Adrenal gland (tissue), 12 donors: ENCODE data around the gene RPS15. TPM values are rescaled to one million over a fixed set of nuclear protein-coding genes. Genes with fewer than 3 reads are reported as not detected.

Experiments
- DNase-seq, 7 donors: peaks; one replicate each; pipeline ENCODE4 v3.0.0-alpha.2; 2019 to 2020
- H3K27ac ChIP-seq, 5 donors: fragments of 200-600 bp; sonication (generic) in 4 of 5; 1 replicate in 3 of 5; 2 replicates in 2 of 5; pipeline versions ENCODE4 v1.5.1 to v1.8.0; 2016 to 2020; ENCODE audit warnings: mild to moderate bottlenecking in 1 of 5
- H3K27me3 ChIP-seq: fragments of 200-600 bp; 2 replicates; pipeline ENCODE4 v1.8.0; 2021
- H3K36me3 ChIP-seq, 2 donors: fragments of 200-600 bp; replicated peaks in 1 of 2; 1 replicate in 1 of 2; 2 replicates in 1 of 2; pipeline versions ENCODE4 v1.5.1 to v1.8.0; 2018 to 2022
- H3K4me1 ChIP-seq, 2 donors: fragments of 200-600 bp; replicated peaks in 1 of 2; 1 replicate in 1 of 2; 2 replicates in 1 of 2; pipeline versions ENCODE4 v1.5.1 to v1.8.0; 2018 to 2021
- H3K4me3 ChIP-seq, 4 donors: fragments of 200-600 bp; sonication (generic) in 3 of 4; one replicate each; pipeline ENCODE4 v1.5.1; 2016 to 2018
- H3K9me3 ChIP-seq, 3 donors: fragments of 200-600 bp; sonication (generic) in 1 of 3; replicated peaks in 1 of 3; 1 replicate in 2 of 3; 2 replicates in 1 of 3; pipeline versions ENCODE4 v1.5.1 to v1.8.0; 2016 to 2021
- CTCF ChIP-seq, 6 experiments: fragments of 450-650 bp in 4 of 6; fragments of 200-600 bp in 2 of 6; sonication (generic) in 1 of 6; IDR thresholded peaks; 1 replicate in 5 of 6; 2 replicates in 1 of 6; pipeline versions ENCODE4 v1.5.1 to v1.8.0; 2016 to 2021; ENCODE audit warnings: antibody characterized with exemption in 6 of 6, mild to moderate bottlenecking in 2 of 6, moderate library complexity in 1 of 6
- POLR2A ChIP-seq, 2 donors: fragments of 450-650 bp; IDR thresholded peaks; one replicate each; pipeline ENCODE4 v1.6.1; 2017; ENCODE audit warnings: antibody characterized with exemption in 2 of 2, mild to moderate bottlenecking in 2 of 2, moderate library complexity in 1 of 2
- WGBS, 4 donors: extraction: QIAGEN DNeasy Blood & Tissue Kit in 2 of 4; methylation state at CpG; one replicate each; pipeline versions ENCODE4 v1.1.5 to v1.1.7; 2013 to 2017; 5-methylcytosine and 5-hydroxymethylcytosine counted together
- intact Hi-C, 2 donors: fragments of 100-400 bp; cut with DNase I; formaldehyde crosslinking; loops; one replicate each; pipeline versions ENCODE4 v1.14.1 to v1.15.0; 2022 to 2023
- polyA plus RNA-seq, 3 donors: library from polyadenylated mRNA; stranded (reverse); fragments of 200-250 nt in 2 of 3; fragments of 350-450 nt in 1 of 3; fragmentation: Illumina TruSeq in 1 of 3; extraction: RNeasy Lipid Tissue Mini Kit (QIAGEN cat#74804) in 1 of 3; gene quantifications; one replicate each; pipeline ENCODE4 v1.2.3, GENCODE V29; 2013 to 2014
- total RNA-seq, 9 donors: library from RNA; depleted of rRNA in 4 of 9; stranded (reverse); fragments of >200 nt in 4 of 9; fragments of 120-200 nt in 1 of 9; fragmentation: NEBNext Ultra II Directional in 1 of 9; extraction: Animal tissue kit (Norgen Biotek cat#: 25700) in 1 of 9; gene quantifications; one replicate each; pipeline versions ENCODE4 v1.1.0 to v1.2.4, GENCODE V29; 2013 to 2023
- donor health status: healthy with polysubstance abuse.
- donor health status: Bipolar disorder and iron deficiency.
- donor health status: DM: yes; HTN: yes; CAD: no.
- donor health status: DM: no; HTN: no; CAD: no.
- donor health status: DM: no; HTN: no; CAD: no.
- donor health status: DM: yes; HTN: yes; CAD: no.

Gene RPS15
- total and polyA plus RNA-seq, 12 donors = 471 to 4,071 (median 1,829) TPM

GRCh38 chr19:1453525-1454364 is 15.5 kb downstream of the RPS15 start:
- WGBS, 4 donors = 18 to 28% (median 26%) methylated on average over 5 to 33 of the region's 33 CpGs
- Histone ChIP-seq H3K4me3 (no peak overlapping the region), H3K9me3 (no peaks in the 10 kb centered on the region), H3K4me1 (no peaks in the 10 kb centered on the region), H3K27me3 (peaks cover 65% of the 10 kb centered on the region), H3K36me3 (no peaks in the 10 kb centered on the region), H3K27ac (no peak overlapping the region)
- TF ChIP-seq POLR2A (IDR thresholded peaks at IDR 0.05) (no peak), CTCF (IDR thresholded peaks at IDR 0.05) (peak in 1 of 6 experiments; percentile 19)
- intact Hi-C loops = no loop called here
- DNase-seq = peak in 1 of 7 donors; percentile 44

- WGBS, 4 donors = 4 to 23% (median 9%) methylated on average over 10 to 22 of the region's 22 CpGs
- Histone ChIP-seq H3K36me3 (no peaks in the 10 kb centered on the region), H3K4me1 (no peaks in the 10 kb centered on the region), H3K27ac (no peak overlapping the region), H3K4me3 (no peak overlapping the region), H3K9me3 (no peaks in the 10 kb centered on the region), H3K27me3 (peaks cover 56% of the 10 kb centered on the region)
- no peak for DNase-seq
- no peak for TF ChIP-seq POLR2A (IDR thresholded peaks at IDR 0.05)
- no peak for TF ChIP-seq CTCF (IDR thresholded peaks at IDR 0.05)
- intact Hi-C loops = no loop called here
Measured at GRCh38 chr19:1455002-1455335, 16.8 kb downstream of the RPS15 start.

- intact Hi-C loops = no loop called here
- H3K27me3 ChIP-seq = peaks cover 51% of the 10 kb centered on the region
- H3K9me3 ChIP-seq = no peaks in the 10 kb centered on the region
- H3K4me1 ChIP-seq = no peaks in the 10 kb centered on the region
- peak in 5 of 7 donors; percentile 51 to 75 (median 67) for DNase-seq
- no peaks in the 10 kb centered on the region for H3K36me3 ChIP-seq
- WGBS, 4 donors = 4 to 19% (median 10%) methylated on average over 14 to 42 of the region's 42 CpGs
- TF ChIP-seq POLR2A (IDR thresholded peaks at IDR 0.05) (no peak), CTCF (IDR thresholded peaks at IDR 0.05) (no peak)
- no peak overlapping the region for H3K27ac ChIP-seq
- H3K4me3 ChIP-seq = no peak overlapping the region
Measured at GRCh38 chr19:1455336-1456120, 17.3 kb downstream of the RPS15 start.

GRCh38 chr19:1456121-1456900 is 18.1 kb downstream of the RPS15 start:
- intact Hi-C loops = no loop called here
- Histone ChIP-seq H3K27ac (no peak overlapping the region), H3K9me3 (no peaks in the 10 kb centered on the region), H3K4me3 (no peak overlapping the region), H3K27me3 (peaks cover 45% of the 10 kb centered on the region), H3K36me3 (no peaks in the 10 kb centered on the region), H3K4me1 (no peaks in the 10 kb centered on the region)
- TF ChIP-seq CTCF (IDR thresholded peaks at IDR 0.05) = no peak
- no peak for TF ChIP-seq POLR2A (IDR thresholded peaks at IDR 0.05)
- WGBS, 4 donors = 29 to 58% (median 44%) methylated on average over 7 to 43 of the region's 43 CpGs
- no peak for DNase-seq
